Stimulated activated CD8-positive, alpha-beta memory T cell treated with anti-CD3 and anti-CD28 coated beads, Interleukin-12 subunit alpha, Interleukin-12 subunit beta, amount 100 ng/mL, for 4 hours (primary cell): Measurements from ENCODE around the gene RIIAD1.
"Not testable (repeated sequence)": the region's sequence is repeated elsewhere in the genome, so short reads cannot be mapped to it uniquely, and the experiment has no call there.

Experiments
- DNase-seq: peaks from one replicate; pipeline ENCODE4 v3.0.0-alpha.2; 2020; ENCODE audit warnings: low read depth

RIIAD1 gene, protein sequence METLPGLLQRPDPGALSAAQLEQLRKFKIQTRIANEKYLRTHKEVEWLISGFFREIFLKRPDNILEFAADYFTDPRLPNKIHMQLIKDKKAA

DNA sequence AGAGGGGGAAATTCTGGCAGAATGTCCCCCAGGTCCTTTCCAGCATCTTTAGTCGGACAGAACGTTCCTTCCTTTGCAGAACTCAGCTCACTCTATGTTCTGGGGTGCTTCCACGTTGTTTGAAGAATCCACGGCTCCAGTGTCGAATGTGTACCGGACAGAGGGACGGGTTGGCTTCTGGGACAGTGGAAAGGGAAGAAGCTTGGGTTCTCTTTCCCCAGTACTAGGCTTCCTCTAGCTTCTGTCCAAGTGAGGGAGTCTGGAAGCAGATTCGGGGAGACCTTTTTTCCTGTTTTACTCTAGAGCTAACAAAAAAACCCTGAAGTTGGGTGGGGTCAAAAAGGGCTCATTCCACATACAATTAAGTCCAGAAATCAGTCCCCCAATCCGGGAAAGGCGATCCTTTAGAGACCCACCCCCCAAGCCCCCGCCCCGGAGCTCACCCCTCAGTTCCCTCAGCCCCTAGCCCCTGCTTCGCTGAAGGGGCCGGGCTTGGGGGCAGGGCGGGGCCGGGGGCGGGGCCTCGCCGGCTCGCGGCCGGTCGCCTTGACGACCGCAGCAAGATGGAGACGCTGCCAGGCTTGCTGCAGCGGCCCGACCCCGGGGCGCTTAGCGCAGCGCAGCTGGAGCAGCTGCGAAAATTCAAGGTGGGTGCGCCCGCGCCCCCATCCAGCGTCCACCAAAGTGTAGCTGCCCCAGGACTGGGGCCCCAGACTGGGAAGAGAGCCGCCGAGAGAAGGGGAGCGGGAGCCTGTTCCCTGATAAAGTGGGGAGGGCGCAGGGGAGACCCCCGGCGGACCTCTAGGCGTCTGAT, at the start of gene RIIAD1:
TSS of gene RIIAD1 (plus strand) at position 549 of the 814 bp plus-strand sequence. CDS start at position 564, 15 bp downstream.
- DNase-seq = peak; percentile 30

DNA sequence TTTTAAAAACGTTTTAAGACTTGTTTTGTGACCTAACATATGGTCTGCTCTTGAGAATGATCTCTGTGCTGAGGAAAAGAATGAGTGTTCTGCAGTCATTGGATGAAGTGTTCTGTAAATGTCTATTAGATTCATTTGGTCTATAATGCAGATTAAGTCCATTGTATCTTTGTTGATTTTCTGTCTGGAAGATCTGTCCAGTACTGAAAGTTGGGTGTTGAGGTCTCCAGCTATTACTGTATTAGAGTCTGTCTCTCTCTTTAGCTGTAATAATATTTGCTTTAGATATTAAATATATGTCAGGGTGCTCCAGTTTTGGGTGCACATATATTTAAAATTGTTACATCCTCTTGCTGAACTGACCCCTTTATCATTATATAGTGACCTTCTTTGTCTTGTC, 47.9 kb upstream of the RIIAD1 start:
- no peak for DNase-seq

GRCh38 chr1:151680391-151680790, 40.9 kb upstream of the RIIAD1 start:
- DNase-seq = no peak

GRCh38 chr1:151680826-151681225, 40.5 kb upstream of the RIIAD1 start:
- no peak for DNase-seq

GRCh38 chr1:151681923-151682322, 39.4 kb upstream of the RIIAD1 start:
- no peak for DNase-seq

DNA sequence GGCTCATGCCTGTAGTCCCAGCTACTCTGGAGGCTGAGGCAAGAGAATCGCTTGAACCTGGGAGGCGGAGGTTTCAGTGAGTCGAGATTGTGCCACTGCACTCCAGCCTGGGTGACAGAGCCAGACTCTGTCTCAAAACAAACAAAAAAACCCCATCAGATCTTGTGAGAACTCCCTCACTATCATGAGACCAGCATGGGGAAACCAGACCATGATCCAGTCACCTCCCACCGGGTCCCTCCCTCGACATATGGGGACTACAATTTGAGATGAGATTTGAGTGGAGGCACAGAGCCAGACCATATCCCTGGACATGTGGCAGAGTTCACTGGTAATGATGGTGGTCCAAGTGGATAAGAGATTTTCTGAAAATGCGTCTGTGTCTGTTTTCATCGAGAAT, 38.4 kb upstream of the RIIAD1 start:
- DNase-seq = not testable (repeated sequence)

- no peak for DNase-seq
Observed at GRCh38 chr1:151684128-151684527, 37.2 kb upstream of the RIIAD1 start.

DNA sequence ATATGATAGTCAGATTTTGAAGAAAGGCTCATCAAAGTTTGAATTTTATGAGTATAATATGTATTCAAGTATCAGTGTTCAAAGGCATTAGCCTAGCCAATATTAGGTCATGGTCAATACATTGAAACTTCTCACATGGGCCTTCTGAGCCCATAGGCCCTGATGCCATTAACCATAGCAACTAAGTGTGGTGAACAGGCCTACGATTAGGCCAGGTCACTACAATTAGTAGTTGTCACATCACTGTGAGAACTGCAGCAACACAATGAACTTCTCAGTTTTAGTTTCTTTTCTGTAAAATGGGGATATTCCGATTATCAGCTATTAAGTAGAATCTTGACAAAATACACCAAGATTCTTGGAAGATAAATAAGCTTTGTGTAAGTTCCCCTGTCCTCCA, 34.8 kb upstream of the RIIAD1 start:
- no peak for DNase-seq

DNA sequence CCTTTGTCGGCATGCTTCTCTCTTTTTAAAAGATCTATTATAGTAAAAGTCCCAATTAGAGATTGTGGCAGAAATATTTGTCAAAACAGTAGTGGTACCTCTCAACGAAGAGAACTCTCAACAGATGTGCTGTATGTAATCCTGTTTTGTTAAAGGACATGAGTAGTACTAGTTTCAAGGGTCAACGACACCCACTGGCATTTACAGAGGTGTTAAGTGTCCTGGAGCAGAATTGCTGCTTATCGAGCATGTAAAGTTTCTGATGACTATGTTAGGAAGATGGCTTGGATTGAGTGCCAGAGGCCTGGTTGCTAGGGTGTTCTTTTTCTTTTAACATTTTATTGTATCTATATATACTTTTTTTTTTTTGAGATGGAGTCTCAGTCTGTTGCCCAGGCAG, 31.8 kb upstream of the RIIAD1 start:
- no peak for DNase-seq

DNA sequence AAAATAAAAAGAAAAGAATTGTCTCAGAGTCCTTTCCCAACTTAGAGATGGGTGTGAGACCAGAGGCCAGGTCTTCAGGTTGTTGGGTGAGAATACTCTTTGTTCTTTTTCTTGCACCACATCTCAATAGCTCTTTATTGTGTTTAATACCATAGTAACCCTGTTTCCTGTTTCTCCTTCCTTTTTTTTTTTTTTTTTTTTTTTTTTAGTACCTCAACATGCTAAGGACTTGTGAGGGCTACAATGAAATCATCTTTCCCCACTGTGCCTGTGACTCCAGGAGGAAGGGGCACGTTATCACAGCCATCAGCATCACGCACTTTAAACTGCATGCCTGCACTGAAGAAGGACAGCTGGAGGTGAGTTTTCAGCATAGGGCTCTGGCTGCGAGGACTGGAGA, 29.1 kb upstream of the RIIAD1 start:
- no peak for DNase-seq

DNA sequence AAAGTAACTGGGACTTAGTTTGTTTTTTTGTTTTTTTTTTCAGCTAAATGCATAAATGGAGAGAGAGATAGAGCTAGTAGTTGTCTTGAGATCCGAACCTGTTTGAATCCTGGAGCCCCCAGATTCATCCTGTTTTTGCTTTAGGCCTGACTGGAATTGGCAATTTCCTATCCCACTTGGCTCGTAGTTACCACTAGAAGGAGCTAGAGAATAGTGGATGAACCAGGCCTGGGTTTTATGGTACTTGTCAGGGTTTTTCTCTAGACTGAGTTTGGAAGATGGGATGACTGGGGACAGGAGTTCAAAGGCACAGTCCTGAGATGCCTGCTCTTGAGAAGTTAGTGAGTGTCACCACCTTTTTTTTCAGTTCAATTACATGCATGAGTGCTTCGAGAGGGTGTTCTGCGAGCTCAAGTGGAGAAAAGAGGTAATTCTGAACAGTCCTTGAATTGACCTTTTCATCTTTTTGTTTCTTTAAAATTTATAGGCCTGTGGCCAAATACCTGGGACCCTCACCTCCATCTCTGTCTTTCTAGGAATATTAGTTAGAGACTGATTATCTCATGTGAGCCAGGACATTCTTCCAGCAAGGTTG, 28.2 kb upstream of the RIIAD1 start:
- DNase-seq = no peak

GRCh38 chr1:151701515-151701914, 19.8 kb upstream of the RIIAD1 start:
- DNase-seq = no peak

DNA sequence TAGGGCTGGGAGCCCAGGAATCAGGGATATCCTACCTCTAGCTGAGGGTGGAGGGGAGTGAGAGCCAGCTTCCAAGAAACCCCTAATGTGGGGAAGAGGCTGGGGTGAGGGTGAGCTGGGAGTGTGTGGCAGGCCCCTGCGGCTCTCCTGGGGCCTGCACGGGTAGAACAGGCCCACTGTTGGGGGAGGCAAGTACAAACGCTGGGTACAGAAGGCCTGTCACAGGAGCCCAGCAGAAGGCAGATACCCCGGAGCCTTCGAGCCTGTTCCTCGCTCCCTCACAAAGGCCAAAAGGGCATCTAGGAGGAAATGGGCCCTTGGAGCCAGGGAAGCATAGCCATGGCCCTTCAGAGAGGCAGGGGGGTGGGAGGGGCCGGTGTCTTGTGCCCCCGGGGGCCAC, 18.4 kb upstream of the RIIAD1 start:
- DNase-seq = no peak

GRCh38 chr1:151703813-151704212, 17.5 kb upstream of the RIIAD1 start:
- DNase-seq = no peak

DNA sequence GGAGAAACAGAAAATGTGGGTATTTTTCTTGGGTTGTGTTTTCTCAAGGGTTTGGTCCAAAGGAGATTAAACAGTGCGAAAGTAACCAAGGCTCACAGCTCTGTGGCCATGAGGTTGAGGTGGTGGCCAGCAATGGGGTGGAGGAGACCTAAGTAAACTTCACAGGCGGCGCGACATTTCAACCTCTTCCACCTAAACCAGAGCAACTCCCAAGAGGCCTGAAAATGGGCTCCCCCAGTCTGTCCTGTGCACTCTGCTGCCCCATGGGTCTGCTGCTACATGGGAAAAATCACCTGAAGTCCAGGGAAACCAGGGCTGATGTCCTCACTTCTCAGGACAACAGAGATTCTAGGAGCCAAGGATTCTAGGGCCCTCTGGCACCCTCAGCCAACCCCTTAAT, 17.1 kb upstream of the RIIAD1 start:
- DNase-seq = no peak

DNA sequence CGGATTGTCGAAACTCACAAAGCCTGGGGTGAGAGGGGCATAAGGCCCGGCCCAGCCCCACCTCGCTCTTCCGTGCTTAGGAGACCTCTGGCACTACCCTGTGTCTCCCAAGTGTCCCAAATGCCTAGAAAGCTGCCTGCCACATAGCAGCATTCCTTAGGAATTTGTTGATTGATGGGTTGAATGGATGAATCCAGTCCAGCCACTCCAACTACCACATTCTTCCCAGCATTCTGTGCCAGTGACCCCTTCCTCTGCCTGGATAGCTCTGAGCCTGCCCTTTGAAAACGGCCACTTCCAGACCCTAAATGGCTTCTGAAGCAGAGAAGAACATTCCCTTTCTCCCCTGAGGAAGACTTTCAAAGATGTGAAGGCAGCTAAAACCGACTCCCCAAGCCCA, 16.2 kb upstream of the RIIAD1 start:
- no peak for DNase-seq

GRCh38 chr1:151705753-151706463, 15.4 kb upstream of the RIIAD1 start:
- DNase-seq = no peak

GRCh38 chr1:151706464-151707415, 14.6 kb upstream of the RIIAD1 start:
- no peak for DNase-seq

DNA sequence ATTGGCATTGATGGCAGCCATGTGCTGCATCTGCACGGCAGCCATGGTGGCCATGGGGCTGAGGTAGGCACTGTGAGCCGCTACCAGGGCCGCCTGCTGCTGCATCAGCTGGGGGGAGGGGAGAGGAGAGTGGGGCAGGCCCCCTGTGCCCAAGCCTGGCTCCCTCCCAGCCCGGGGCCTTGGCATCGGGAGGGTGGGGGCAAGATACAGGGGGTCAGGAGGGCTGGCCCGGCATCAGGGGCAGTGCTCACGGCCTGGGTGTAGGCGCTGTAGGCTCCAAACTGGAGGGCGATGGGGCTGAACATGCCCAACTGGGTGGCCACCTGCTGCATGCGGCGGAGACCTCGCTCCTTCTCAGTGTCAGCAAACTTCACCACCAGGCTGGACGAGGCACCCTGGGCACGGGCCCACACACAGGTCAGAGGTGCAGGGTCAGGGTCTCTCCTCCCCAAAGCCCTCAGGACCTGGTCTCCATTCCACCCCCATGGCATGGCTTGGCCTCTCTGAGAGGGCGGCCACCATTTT, 13.7 kb upstream of the RIIAD1 start:
- DNase-seq = no peak

GRCh38 chr1:151708891-151709290, 12.4 kb upstream of the RIIAD1 start:
- DNase-seq = no peak

DNA sequence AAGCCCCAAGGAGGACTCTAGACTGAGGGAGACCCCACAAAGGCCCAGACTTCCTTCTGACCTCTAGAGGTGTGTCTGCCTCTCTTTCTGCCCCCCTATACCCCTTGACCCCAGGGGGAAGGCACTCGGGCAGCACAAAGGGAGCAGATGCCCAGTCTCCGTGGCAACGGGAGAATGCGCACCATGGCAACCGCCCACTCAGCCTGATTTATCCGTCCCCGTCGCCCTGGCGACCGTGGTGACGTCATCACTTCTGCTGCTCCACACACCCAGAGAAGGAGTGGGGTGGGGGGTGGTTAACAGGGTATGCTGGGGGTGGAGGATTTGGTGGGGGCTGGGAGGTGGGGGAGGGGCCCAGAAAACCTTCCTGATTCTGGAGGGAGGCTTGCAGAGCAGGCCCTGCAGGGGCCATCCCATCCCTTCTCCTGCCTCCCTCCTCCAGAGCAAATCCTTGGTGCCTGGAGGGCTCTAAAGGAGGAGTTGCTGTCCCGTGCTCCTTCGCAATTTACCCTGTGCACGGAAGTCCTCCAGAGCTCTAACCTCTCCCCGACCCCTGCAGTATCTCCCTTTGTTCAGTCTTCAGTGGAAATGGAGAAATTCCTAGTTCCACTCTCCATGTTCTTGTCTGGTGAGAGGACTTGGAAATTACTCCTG, 11.0 kb upstream of the RIIAD1 start:
- no peak for DNase-seq
